ENCODE measurements around the gene TMEM175.

TMEM175 gene

GRCh38 chr4:960636-961350, 28.5 kb downstream of the TMEM175 start:
- no peak for DNase-seq

- no peak for DNase-seq
These were observed 29.3 kb downstream of the TMEM175 start for GRCh38 chr4:961351-962230.

- no peak for DNase-seq
These were observed 30.3 kb downstream of the TMEM175 start for GRCh38 chr4:962231-963208.

GRCh38 chr4:963276-964225, 31.3 kb downstream of the TMEM175 start:
- no peak for DNase-seq

- DNase-seq, result no peak
These were observed 32.2 kb downstream of the TMEM175 start for GRCh38 chr4:964346-965025.

GRCh38 chr4:965048-965765, 32.9 kb downstream of the TMEM175 start:
- no peak for DNase-seq

- no peak for DNase-seq
These were observed 33.5 kb downstream of the TMEM175 start for GRCh38 chr4:965766-966134.

- no peak for DNase-seq
These were observed 34.2 kb downstream of the TMEM175 start for GRCh38 chr4:966266-967112.

- DNase-seq, result no peak
These were observed 35.1 kb downstream of the TMEM175 start for GRCh38 chr4:967113-968104.

GRCh38 chr4:968221-968620, 36.0 kb downstream of the TMEM175 start:
- no peak for DNase-seq

GRCh38 chr4:968621-969394, 36.5 kb downstream of the TMEM175 start:
- DNase-seq, result no peak

- peak; percentile 69 for DNase-seq
These were observed 37.9 kb downstream of the TMEM175 start for GRCh38 chr4:970046-970745.

GRCh38 chr4:970854-971520, 38.7 kb downstream of the TMEM175 start:
- no peak for DNase-seq

- DNase-seq, result no peak
These were observed 39.6 kb downstream of the TMEM175 start for GRCh38 chr4:971666-972500.
